Esophagus muscularis mucosa (tissue), 3 donors: ENCODE results near the gene CAPS.

Experiments used
- POLR2A ChIP-seq: fragments of 450-650 bp; IDR thresholded peaks from one replicate; pipeline ENCODE4 v1.6.1; 2017; ENCODE audit warnings: antibody characterized with exemption, moderate library complexity, mild to moderate bottlenecking, low read depth
- POLR2AphosphoS5 ChIP-seq, 2 donors: sonication (generic); formaldehyde crosslinking; IDR thresholded peaks; one replicate each; pipeline ENCODE4 v1.6.1; 2017; ENCODE audit warnings: antibody characterized with exemption in 2 of 2
- TF ChIP-seq, protein P1 (sequence below), 3 experiments: fragments of 200-600 bp in 2 of 3; fragments of 450-650 bp in 1 of 3; sonication (generic) in 2 of 3; IDR thresholded peaks; one replicate each; pipeline ENCODE4 v1.5.1; 2017 to 2019; ENCODE audit warnings: antibody characterized with exemption in 3 of 3, mild to moderate bottlenecking in 2 of 3, moderate library complexity in 1 of 3

DNA sequence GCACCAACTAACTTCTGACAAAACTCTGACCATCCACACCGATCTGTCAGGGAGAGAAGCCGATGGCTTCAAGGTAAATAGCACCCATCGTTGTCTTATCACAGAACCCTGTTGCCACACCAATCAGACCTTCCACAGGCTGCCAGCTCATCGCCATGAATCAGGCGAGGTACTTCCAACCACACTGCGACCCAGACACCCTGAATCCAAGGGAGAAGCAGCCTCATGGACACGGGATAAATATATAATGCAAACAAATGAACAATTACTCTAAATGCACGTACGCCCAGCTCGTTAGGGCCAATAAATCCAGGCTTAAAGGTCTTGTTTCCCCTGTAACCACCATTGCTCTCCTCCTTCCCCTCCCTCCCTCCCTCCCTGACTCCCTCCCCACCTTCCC, 43.1 kb downstream of the CAPS start:
- TF ChIP-seq POLR2AphosphoS5 (IDR thresholded peaks at IDR 0.05) (no peak), POLR2A (no peak)
- TF ChIP-seq, protein P1, sequence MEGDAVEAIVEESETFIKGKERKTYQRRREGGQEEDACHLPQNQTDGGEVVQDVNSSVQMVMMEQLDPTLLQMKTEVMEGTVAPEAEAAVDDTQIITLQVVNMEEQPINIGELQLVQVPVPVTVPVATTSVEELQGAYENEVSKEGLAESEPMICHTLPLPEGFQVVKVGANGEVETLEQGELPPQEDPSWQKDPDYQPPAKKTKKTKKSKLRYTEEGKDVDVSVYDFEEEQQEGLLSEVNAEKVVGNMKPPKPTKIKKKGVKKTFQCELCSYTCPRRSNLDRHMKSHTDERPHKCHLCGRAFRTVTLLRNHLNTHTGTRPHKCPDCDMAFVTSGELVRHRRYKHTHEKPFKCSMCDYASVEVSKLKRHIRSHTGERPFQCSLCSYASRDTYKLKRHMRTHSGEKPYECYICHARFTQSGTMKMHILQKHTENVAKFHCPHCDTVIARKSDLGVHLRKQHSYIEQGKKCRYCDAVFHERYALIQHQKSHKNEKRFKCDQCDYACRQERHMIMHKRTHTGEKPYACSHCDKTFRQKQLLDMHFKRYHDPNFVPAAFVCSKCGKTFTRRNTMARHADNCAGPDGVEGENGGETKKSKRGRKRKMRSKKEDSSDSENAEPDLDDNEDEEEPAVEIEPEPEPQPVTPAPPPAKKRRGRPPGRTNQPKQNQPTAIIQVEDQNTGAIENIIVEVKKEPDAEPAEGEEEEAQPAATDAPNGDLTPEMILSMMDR (IDR thresholded peaks at IDR 0.05) = no peak
